ENCODE data around the gene CDK17. TPM values are rescaled to one million over a fixed set of nuclear protein-coding genes. Genes with fewer than 3 reads are reported as not detected.

CDK17 gene
- total and polyA plus RNA-seq, 2 of the 8 experiments (the other 6 are each of a cell fraction or from before 2014, with no cell fraction given): 5.8 to 20.0 TPM

DNA sequence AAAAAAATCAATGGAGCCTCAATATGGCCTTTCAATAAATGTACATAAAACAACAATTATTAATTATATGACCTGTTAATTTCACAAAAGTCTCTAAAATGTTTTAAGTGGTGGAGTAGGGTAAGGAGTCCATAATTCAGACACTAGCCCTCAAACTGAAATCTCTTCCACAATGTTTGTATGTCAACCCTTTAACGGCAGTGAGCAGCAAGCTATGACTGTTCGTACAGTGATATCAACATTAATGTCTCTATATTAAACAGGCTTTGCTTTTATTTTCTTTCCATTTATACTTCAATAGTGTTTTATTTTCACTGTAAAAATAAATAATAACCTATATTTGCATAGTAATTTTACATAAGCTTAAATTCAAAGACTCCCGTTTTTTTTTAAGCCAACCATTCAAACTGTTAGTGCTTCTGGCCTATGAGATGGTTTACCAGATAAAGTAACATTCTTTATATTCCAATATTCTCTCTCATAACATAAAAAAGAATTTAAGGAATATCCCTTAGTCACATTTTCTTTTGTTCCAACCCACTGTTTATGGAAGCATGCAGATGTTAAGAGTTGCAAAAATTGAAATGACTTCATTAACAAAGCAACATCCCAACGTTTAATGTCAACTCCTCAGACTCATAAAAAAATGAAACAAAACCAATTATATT, 2.3 kb downstream of the CDK17 start:
- Histone ChIP-seq H4K20me1 (replicated peaks in 1 of 2; ENCODE audit: control insufficient read depth in 1 of 2, insufficient read depth in 2 of 2, low read length in 2 of 2) (peaks cover 4 to 8% of the 10 kb centered on the region in 2 experiments), H4K91ac (replicated peaks; ENCODE audit: insufficient read length, low read length) (no peak overlapping the region), H2BK12ac (ENCODE audit: low read depth, low read length) (no peak overlapping the region), H2BK5ac (ENCODE audit: low read depth, low read length) (no peak overlapping the region), H3K27ac (ENCODE audit: low read depth, low read length) (no peak overlapping the region), H2AFZ (ENCODE audit: low read length) (no peak overlapping the region), H3K14ac (ENCODE audit: insufficient read length) (no peak overlapping the region), H3K4me1 (replicated peaks in 1 of 4; ENCODE audit: control insufficient read depth in 3 of 4, insufficient read depth in 4 of 4, low read length in 3 of 4) (peaks cover 2 to 17% (median 10%) of the 10 kb centered on the region in 4 experiments; a peak in 5 of 7 replicates), H2BK20ac (ENCODE audit: low read length) (no peak overlapping the region), H4K5ac (ENCODE audit: insufficient read length, low read depth, low read length) (no peak overlapping the region), H2AK5ac (ENCODE audit: low read depth, low read length) (no peak overlapping the region), H3K4me3 (ENCODE audit: extremely low read depth in 1 of 4, insufficient read depth in 2 of 4, low read depth in 3 of 4, low read length in 4 of 4) (peak overlapping the region in 3 of 4 experiments; percentile 71 to 83 (median 72); a peak in 2 of 8 replicates), H2BK120ac (replicated peaks; ENCODE audit: low read depth, low read length) (no peak overlapping the region), H3K4ac (replicated peaks; ENCODE audit: insufficient read length, low read depth, low read length) (no peak overlapping the region), H3K36me3 (ENCODE audit: control insufficient read depth in 2 of 4, insufficient read depth in 4 of 4, low read length in 3 of 4) (no peaks in the 10 kb centered on the region), H3K23me2 (ENCODE audit: low read depth, low read length) (peaks cover 8% of the 10 kb centered on the region), H3K9me3 (ENCODE audit: insufficient read depth in 2 of 2, low read depth in 1 of 2, low read length in 1 of 2) (no peaks in the 10 kb centered on the region), H2BK15ac (ENCODE audit: low read length) (no peak overlapping the region), H3K18ac (ENCODE audit: extremely low read depth, low read length) (no peak overlapping the region), H3K4me2 (ENCODE audit: insufficient read depth in 1 of 2, low read depth in 2 of 2, low read length in 2 of 2) (peak overlapping the region; percentile 73 to 93; a peak in 3 of 4 replicates), H3K79me1 (ENCODE audit: low read depth, low read length) (no peaks in the 10 kb centered on the region), H3K9ac (replicated peaks in 1 of 4; ENCODE audit: extremely low read depth in 1 of 4, low read depth in 3 of 4, low read length in 3 of 4) (no peak overlapping the region), H3K56ac (replicated peaks; ENCODE audit: insufficient read length, low read depth, low read length) (no peak overlapping the region), H3K27me3 (replicated peaks in 1 of 4; ENCODE audit: control insufficient read depth in 3 of 4, extremely low read depth in 1 of 4, insufficient read depth in 3 of 4, low read length in 3 of 4) (no peaks in the 10 kb centered on the region), H3K23ac (ENCODE audit: insufficient read length) (no peak overlapping the region), H4K8ac (ENCODE audit: extremely low read depth, insufficient read depth, low read length) (no peak overlapping the region), H3K79me2 (ENCODE audit: control insufficient read depth in 1 of 2, insufficient read depth in 2 of 2, low read length in 2 of 2) (peaks cover 0 to 58% of the 10 kb centered on the region in 2 experiments; a peak in 2 of 4 replicates)
- TF ChIP-seq ASH2L (IDR thresholded peaks at IDR 0.05; ENCODE audit: low read length): no peak
- TF ChIP-seq, protein P1, sequence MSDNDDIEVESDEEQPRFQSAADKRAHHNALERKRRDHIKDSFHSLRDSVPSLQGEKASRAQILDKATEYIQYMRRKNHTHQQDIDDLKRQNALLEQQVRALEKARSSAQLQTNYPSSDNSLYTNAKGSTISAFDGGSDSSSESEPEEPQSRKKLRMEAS (IDR thresholded peaks at IDR 0.05): no peak
- FAIRE-seq (no peak), DNase-seq (ENCODE audit: low read depth in 1 of 2, low spot score in 2 of 2) (no peak)
- CTCF ChIA-PET (ENCODE audit: partially characterized antibody): interaction anchor here (0.5 to 1.4 kb wide), 5 partner anchors 10 to 140 kb away, joined by 3 to 5 read pairs (median 3); no protein-coding TSS in a partner anchor
- 69% methylated on average over 4 of the region's 4 CpGs; no CpG with 5 or more reads in 1 of the 2 experiments for WGBS, 2 experiments (ENCODE audit: extremely low coverage in 1 of 2, insufficient coverage in 1 of 2, insufficient read length in 1 of 2, insufficient replicate concordance in 2 of 2, low coverage in 1 of 2, low lambda C conversion rate in 2 of 2, missing lambda C conversion rate in 1 of 2)
- POLR2A ChIA-PET (ENCODE audit: partially characterized antibody): interaction anchor here (1.2 kb wide), 1 partner anchor 90 kb away, joined by 3 read pairs; no protein-coding TSS in a partner anchor
